GM18951 (cell line): ENCODE data around the gene GP9.
"Not testable (repeated sequence)": the region's sequence is repeated elsewhere in the genome, so short reads cannot be mapped to it uniquely, and the experiment has no call there.

ENCODE experiments used
- POLR2A ChIP-seq: IDR thresholded peaks from 4 replicates; pipeline ENCODE4 v1.6.1; 2011; ENCODE audit warnings: mild to moderate bottlenecking; ENCODE audit not compliant: insufficient read length, insufficient read depth; ENCODE audit errors: extremely low read depth
- in situ Hi-C: fragments of 300-500 bp; cut with MboI; formaldehyde crosslinking; loops from one replicate; pipeline ENCODE4 v1.12.0; 2022; ENCODE audit warnings: low sequenced_read_pairs, mixed read lengths, inconsistent platforms; ENCODE audit not compliant: unreplicated experiment

Gene GP9

DNA sequence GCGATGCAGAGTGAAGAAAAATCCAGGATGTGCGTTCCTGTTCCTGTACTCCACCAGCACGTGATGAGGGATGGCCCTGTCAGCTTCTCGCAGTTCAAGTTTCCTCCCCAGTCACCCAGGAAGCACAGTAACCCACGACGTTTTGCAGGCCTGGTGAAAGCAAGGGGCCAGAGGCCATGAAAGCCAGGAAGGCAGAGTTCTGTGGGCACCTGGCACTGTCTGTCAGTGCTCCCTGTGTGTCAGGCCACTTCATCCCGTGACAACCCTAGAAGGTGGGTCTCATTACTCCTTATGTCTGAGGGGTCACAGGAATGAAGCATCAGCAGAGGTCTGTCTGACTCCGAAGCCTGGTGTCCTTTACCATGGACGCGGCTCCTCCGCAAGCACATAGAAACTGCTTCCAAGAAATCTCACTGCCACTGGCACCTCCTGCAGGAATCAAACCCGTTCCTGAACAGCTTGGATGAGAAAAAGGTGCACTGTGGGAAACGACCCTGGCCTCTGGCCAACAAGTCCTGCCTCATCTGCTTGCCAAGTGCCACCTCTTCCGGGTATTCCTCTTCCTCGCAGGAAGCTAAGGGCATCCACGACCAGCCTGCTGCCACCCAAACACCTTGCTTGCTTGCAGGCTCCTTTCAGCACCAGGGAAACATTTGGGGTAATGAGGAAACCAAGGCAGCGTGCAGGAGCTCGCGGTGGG is 46.4 kb downstream of the GP9 start:
- in situ Hi-C loops = no loop called here
- no peak for TF ChIP-seq POLR2A

DNA sequence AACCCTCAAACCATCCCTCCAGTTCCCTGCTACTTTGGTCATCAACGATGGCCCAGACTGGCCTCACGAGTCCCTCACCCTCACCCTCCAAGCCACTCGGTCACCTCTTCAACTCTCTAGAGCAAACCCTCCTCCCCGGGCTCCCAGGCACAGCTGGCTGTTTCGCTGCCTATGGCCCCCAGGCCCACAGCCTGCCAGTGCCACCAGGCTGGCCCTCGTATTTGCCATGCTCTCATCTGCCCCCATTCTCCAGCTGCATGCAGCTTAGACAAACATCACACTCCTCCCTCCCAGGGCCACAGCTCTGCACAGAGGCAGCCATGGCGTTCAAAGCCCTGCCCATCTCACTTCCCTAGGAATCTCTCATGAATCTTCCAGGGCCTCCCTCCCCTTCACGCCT is 47.2 kb downstream of the GP9 start:
- TF ChIP-seq POLR2A = no peak
- in situ Hi-C loops = no loop called here

DNA sequence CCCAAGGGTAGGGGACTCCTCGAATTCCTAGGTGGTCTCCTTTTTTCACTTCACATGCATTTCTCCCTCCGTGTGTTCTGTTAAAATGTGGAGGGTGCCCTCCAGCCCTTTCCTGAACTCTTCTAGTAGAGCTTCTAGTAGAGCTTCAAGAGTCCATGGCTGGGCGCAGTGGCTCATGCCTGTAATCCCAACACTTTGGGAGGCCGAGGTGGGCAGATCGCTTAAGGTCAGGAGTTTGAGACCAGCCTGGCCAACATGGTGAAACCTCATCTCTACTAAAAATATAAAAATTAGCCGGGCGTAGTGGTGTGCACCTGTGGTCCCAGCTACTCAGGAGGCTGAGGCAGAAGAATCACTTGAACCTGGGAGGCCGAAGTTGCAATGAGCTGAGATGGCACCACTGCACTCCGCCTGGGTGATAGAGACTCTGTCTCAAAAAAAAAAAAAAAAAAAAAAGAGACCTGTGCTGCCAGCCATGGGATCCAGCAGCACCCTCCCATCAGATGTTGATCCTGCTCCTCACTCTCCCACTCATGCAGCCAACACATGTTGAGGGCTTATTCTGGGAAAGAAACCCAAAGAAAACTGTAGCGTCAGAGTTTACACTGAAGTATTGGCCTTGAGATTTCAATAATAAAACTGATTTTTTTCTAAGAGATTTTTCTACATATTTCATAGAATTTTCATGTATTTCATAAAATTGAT is 50.6 kb downstream of the GP9 start:
- in situ Hi-C loops = not testable (repeated sequence)
